ENCODE data around the gene ETF1.

- TF ChIP-seq, protein P1, sequence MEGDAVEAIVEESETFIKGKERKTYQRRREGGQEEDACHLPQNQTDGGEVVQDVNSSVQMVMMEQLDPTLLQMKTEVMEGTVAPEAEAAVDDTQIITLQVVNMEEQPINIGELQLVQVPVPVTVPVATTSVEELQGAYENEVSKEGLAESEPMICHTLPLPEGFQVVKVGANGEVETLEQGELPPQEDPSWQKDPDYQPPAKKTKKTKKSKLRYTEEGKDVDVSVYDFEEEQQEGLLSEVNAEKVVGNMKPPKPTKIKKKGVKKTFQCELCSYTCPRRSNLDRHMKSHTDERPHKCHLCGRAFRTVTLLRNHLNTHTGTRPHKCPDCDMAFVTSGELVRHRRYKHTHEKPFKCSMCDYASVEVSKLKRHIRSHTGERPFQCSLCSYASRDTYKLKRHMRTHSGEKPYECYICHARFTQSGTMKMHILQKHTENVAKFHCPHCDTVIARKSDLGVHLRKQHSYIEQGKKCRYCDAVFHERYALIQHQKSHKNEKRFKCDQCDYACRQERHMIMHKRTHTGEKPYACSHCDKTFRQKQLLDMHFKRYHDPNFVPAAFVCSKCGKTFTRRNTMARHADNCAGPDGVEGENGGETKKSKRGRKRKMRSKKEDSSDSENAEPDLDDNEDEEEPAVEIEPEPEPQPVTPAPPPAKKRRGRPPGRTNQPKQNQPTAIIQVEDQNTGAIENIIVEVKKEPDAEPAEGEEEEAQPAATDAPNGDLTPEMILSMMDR (IDR thresholded peaks at IDR 0.05; ENCODE audit: low read length): no peak
- no peak for TF ChIP-seq EZH2phosphoT487 (IDR thresholded peaks at IDR 0.05; ENCODE audit: low read length)
These were observed 16.9 kb upstream of the ETF1 start for GRCh38 chr5:138559937-138560336.

Data from MM.1S (cell line).